Kidney (tissue), 14 donors: ENCODE results near the gene LMNB1. TPM values are rescaled to one million over a fixed set of nuclear protein-coding genes. Genes with fewer than 3 reads are reported as not detected.

ENCODE experiments used
- DNase-seq, 5 donors: peaks; one replicate each; pipeline ENCODE4 v3.0.0-alpha.2; 2013 to 2020
- FAIRE-seq: peaks from 2 replicates; lab custom pipeline; 2012; peaks lifted over from hg19 to GRCh38; lab: Jason Lieb, UNC
- H3K27ac ChIP-seq, 2 donors: one replicate each; pipeline ENCODE4 v1.7.0; 2013; ENCODE audit warnings: low read depth in 2 of 2, low read length in 2 of 2, inconsistent platforms in 1 of 2
- H3K27me3 ChIP-seq: one replicate; pipeline ENCODE4 v1.7.1; 2013; ENCODE audit warnings: low read length, inconsistent platforms; ENCODE audit not compliant: control insufficient read depth, insufficient read depth
- H3K36me3 ChIP-seq, 3 donors: one replicate each; pipeline versions ENCODE4 v1.7.0 to v1.7.1; 2013; ENCODE audit warnings: low read length in 3 of 3, control low read depth in 1 of 3, inconsistent platforms in 1 of 3; ENCODE audit not compliant: insufficient read depth in 3 of 3, control insufficient read depth in 2 of 3
- H3K4me1 ChIP-seq, 3 donors: one replicate each; pipeline versions ENCODE4 v1.7.0 to v1.7.1; 2013; ENCODE audit warnings: low read length in 3 of 3, inconsistent platforms in 1 of 3, low read depth in 1 of 3; ENCODE audit not compliant: control insufficient read depth in 2 of 3, insufficient read depth in 2 of 3
- H3K4me3 ChIP-seq, 3 donors: one replicate each; pipeline versions ENCODE4 v1.7.0 to v1.8.1; 2013; ENCODE audit warnings: low read length in 3 of 3, control low read depth in 1 of 3, inconsistent platforms in 1 of 3
- H3K9ac ChIP-seq, 3 donors: one replicate each; pipeline versions ENCODE4 v1.7.0 to v1.7.1; 2013; ENCODE audit warnings: low read length in 3 of 3, control low read depth in 1 of 3, inconsistent platforms in 1 of 3
- H3K9me3 ChIP-seq, 3 donors: one replicate each; pipeline versions ENCODE4 v1.7.0 to v1.7.1; 2013; ENCODE audit warnings: low read length in 3 of 3, control low read depth in 1 of 3, inconsistent platforms in 1 of 3; ENCODE audit not compliant: control insufficient read depth in 2 of 3, insufficient read depth in 1 of 3
- CTCF ChIP-seq: IDR thresholded peaks from 3 replicates; pipeline ENCODE4 v1.5.1; 2012; ENCODE audit warnings: mild to moderate bottlenecking, moderate library complexity, borderline replicate concordance; ENCODE audit not compliant: insufficient read depth; ENCODE audit errors: extremely low read depth
- intact Hi-C: fragments of 100-400 bp; cut with DNase I; formaldehyde crosslinking; loops from one replicate; pipeline ENCODE4 v1.11.1; 2022
- polyA plus RNA-seq: library from polyadenylated mRNA; stranded (reverse); fragments of 350-450 nt; fragmentation: Illumina TruSeq; extraction: RNeasy Lipid Tissue Mini Kit (QIAGEN cat#74804); gene quantifications from one replicate; pipeline ENCODE4 v1.2.3, GENCODE V29; 2014; ENCODE audit warnings: low read depth, low replicate concordance; ENCODE audit not compliant: insufficient read depth
- total RNA-seq: library from RNA; stranded (reverse); fragmentation: NEBNext Ultra II Directional; extraction: Animal tissue kit (Norgen Biotek cat#: 25700); gene quantifications from one replicate; pipeline ENCODE4 v1.2.1, GENCODE V29; 2021
- donor health status: control.
- donor health status: control.
- donor health status: control.
- donor health status: control.
- donor health status: control.
- donor health status: DM: yes; HTN: yes; CAD: no.
- donor health status: Normal renal cell carcinoma (clear cell type).

Gene LMNB1
- total and polyA plus RNA-seq, 2 donors from 2014 or later, result 1.7 to 10.3 TPM

- no peak overlapping the region for H3K9ac ChIP-seq
- intact Hi-C loops, result no loop called here
- H3K27ac ChIP-seq, result no peak overlapping the region
- no peaks in the 10 kb centered on the region for H3K36me3 ChIP-seq
- peak; percentile 30 for TF ChIP-seq CTCF
- no peaks in the 10 kb centered on the region for H3K4me1 ChIP-seq
- peak; percentile 73 for FAIRE-seq
- DNase-seq, result peak in 2 of 5 donors; percentile 39 to 71
- no peaks in the 10 kb centered on the region for H3K27me3 ChIP-seq
- no peak overlapping the region for H3K4me3 ChIP-seq
- no peaks in the 10 kb centered on the region for H3K9me3 ChIP-seq
Measured at GRCh38 chr5:126801992-126802294, 25.0 kb downstream of the LMNB1 start.

GRCh38 chr5:126805063-126805462 lies 28.1 kb downstream of the LMNB1 start:
- H3K27ac ChIP-seq, result no peak overlapping the region
- H3K4me3 ChIP-seq, result no peak overlapping the region
- H3K9ac ChIP-seq, result no peak overlapping the region
- H3K4me1 ChIP-seq, result no peaks in the 10 kb centered on the region
- no peak for TF ChIP-seq CTCF
- FAIRE-seq (no peak), DNase-seq (no peak)
- intact Hi-C loops, result no loop called here
- no peaks in the 10 kb centered on the region for H3K9me3 ChIP-seq
- no peaks in the 10 kb centered on the region for H3K27me3 ChIP-seq
- no peaks in the 10 kb centered on the region for H3K36me3 ChIP-seq

GRCh38 chr5:126808521-126808988 lies 31.6 kb downstream of the LMNB1 start:
- Histone ChIP-seq H3K9ac (no peak overlapping the region), H3K4me3 (no peak overlapping the region), H3K27ac (no peak overlapping the region), H3K4me1 (no peaks in the 10 kb centered on the region), H3K9me3 (no peaks in the 10 kb centered on the region), H3K27me3 (no peaks in the 10 kb centered on the region), H3K36me3 (peaks cover 0 to 2% (median 0%) of the 10 kb centered on the region in 3 donors)
- intact Hi-C loops, result no loop called here
- DNase-seq (peak in 2 of 5 donors; percentile 58 to 62), FAIRE-seq (no peak)
- peak; percentile 29 for TF ChIP-seq CTCF

GRCh38 chr5:126809916-126810315 lies 33.0 kb downstream of the LMNB1 start:
- no peak overlapping the region for H3K9ac ChIP-seq
- no peaks in the 10 kb centered on the region for H3K4me1 ChIP-seq
- DNase-seq (no peak), FAIRE-seq (no peak)
- no peaks in the 10 kb centered on the region for H3K9me3 ChIP-seq
- H3K4me3 ChIP-seq, result no peak overlapping the region
- intact Hi-C loops, result no loop called here
- no peaks in the 10 kb centered on the region for H3K27me3 ChIP-seq
- peaks cover 0 to 2% (median 0%) of the 10 kb centered on the region in 3 donors for H3K36me3 ChIP-seq
- TF ChIP-seq CTCF, result no peak
- no peak overlapping the region for H3K27ac ChIP-seq
